Sigmoid colon (tissue), 6 donors: ENCODE measurements around the gene LOC101059915.

Source experiments
- DNase-seq: peaks from one replicate; pipeline ENCODE4 v3.0.0-alpha.2; 2019
- H3K27ac ChIP-seq, 4 donors: fragments of 200-600 bp; sonication (generic); one replicate each; pipeline ENCODE4 v1.5.1; 2016 to 2019; ENCODE audit warnings: mild to moderate bottlenecking in 1 of 4
- H3K27me3 ChIP-seq, 3 donors: fragments of 200-600 bp; sonication (generic); one replicate each; pipeline ENCODE4 v1.5.1; 2019; ENCODE audit warnings: mild to moderate bottlenecking in 1 of 3
- H3K36me3 ChIP-seq, 4 donors: fragments of 200-600 bp; sonication (generic); one replicate each; pipeline ENCODE4 v1.5.1; 2016 to 2019
- H3K4me1 ChIP-seq, 4 donors: fragments of 200-600 bp; sonication (generic); one replicate each; pipeline ENCODE4 v1.5.1; 2017 to 2019
- H3K4me3 ChIP-seq, 4 donors: fragments of 200-600 bp; sonication (generic); one replicate each; pipeline ENCODE4 v1.5.1; 2017 to 2019; ENCODE audit warnings: mild to moderate bottlenecking in 2 of 4, moderate library complexity in 1 of 4
- H3K9me3 ChIP-seq, 4 donors: fragments of 200-600 bp in 3 of 4; sonication (generic) in 3 of 4; one replicate each; pipeline versions ENCODE4 v1.5.1 to v1.6.1; 2013 to 2019
- CTCF ChIP-seq, 4 experiments: fragments of 450-650 bp in 3 of 4; fragments of 200-600 bp in 1 of 4; IDR thresholded peaks; one replicate each; pipeline ENCODE4 v1.5.1; 2016 to 2019; ENCODE audit warnings: antibody characterized with exemption in 4 of 4, mild to moderate bottlenecking in 3 of 4, moderate library complexity in 2 of 4
- EP300 ChIP-seq, 4 donors: sonication (generic); formaldehyde crosslinking; IDR thresholded peaks; one replicate each; pipeline ENCODE4 v1.6.1; 2017; ENCODE audit warnings: antibody characterized with exemption in 4 of 4
- POLR2A ChIP-seq, 2 donors: fragments of 450-650 bp; IDR thresholded peaks; one replicate each; pipeline ENCODE4 v1.6.1; 2016; ENCODE audit warnings: antibody characterized with exemption in 2 of 2, mild to moderate bottlenecking in 2 of 2, moderate library complexity in 2 of 2
- POLR2AphosphoS5 ChIP-seq, 4 donors: sonication (generic); formaldehyde crosslinking; IDR thresholded peaks; one replicate each; pipeline ENCODE4 v1.6.1; 2017; ENCODE audit warnings: antibody characterized with exemption in 4 of 4
- WGBS, 2 donors: extraction: QIAGEN DNeasy Blood & Tissue Kit; methylation state at CpG; one replicate each; pipeline ENCODE4 v1.1.7; 2013; 5-methylcytosine and 5-hydroxymethylcytosine counted together
- intact Hi-C: fragments of 100-400 bp; cut with DNase I; formaldehyde crosslinking; loops from one replicate; pipeline ENCODE4 v1.15.1; 2023
- donor health status: healthy with polysubstance abuse.
- donor health status: healthy.

Gene LOC101059915

GRCh38 chrX:71650333-71650969 is 16.9 kb upstream of the LOC101059915 start:
- no peaks in the 10 kb centered on the region for H3K9me3 ChIP-seq
- intact Hi-C loops: no loop called here
- no peaks in the 10 kb centered on the region for H3K4me1 ChIP-seq
- no peaks in the 10 kb centered on the region for H3K36me3 ChIP-seq
- WGBS, 2 donors: 16 to 46% methylated on average over 4 of the region's 4 CpGs
- no peak overlapping the region for H3K4me3 ChIP-seq
- no peak overlapping the region for H3K27ac ChIP-seq
- no peak for DNase-seq
- no peaks in the 10 kb centered on the region for H3K27me3 ChIP-seq
- TF ChIP-seq EP300 (IDR thresholded peaks at IDR 0.05) (no peak), POLR2AphosphoS5 (IDR thresholded peaks at IDR 0.05) (no peak), POLR2A (IDR thresholded peaks at IDR 0.05) (no peak), CTCF (IDR thresholded peaks at IDR 0.05) (no peak)

DNA sequence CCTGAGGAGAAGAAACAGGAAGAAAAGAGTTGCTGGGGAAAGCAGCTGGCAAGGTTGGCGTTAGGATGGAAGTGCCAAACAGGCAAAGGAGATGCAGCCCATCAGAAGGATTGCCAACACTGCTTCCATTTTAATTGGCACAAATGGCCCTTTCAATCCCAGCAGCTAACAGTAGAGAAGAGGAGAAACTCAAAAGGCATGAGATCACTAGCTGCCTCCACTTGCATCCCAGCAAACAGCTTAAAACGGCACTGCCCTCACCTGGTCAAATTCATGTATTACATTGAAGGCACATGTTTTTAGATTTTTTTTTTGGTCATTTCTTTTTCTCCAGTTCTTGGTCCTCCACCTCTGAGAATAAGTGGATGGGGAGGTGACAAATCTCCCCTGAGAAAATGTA is 14.9 kb upstream of the LOC101059915 start:
- 39 to 40% methylated on average over 2 of the region's 2 CpGs for WGBS, 2 donors
- H3K4me1 ChIP-seq: no peaks in the 10 kb centered on the region
- no peaks in the 10 kb centered on the region for H3K36me3 ChIP-seq
- no peak overlapping the region for H3K4me3 ChIP-seq
- TF ChIP-seq EP300 (IDR thresholded peaks at IDR 0.05) (no peak), POLR2A (IDR thresholded peaks at IDR 0.05) (no peak), POLR2AphosphoS5 (IDR thresholded peaks at IDR 0.05) (no peak), CTCF (IDR thresholded peaks at IDR 0.05) (peak in 3 of 4 experiments; percentile 17 to 47 (median 25))
- H3K27me3 ChIP-seq: no peaks in the 10 kb centered on the region
- no peak overlapping the region for H3K27ac ChIP-seq
- no peaks in the 10 kb centered on the region for H3K9me3 ChIP-seq
- intact Hi-C loops: no loop called here
- no peak for DNase-seq

- H3K9me3 ChIP-seq: no peaks in the 10 kb centered on the region
- H3K4me1 ChIP-seq: no peaks in the 10 kb centered on the region
- H3K27me3 ChIP-seq: no peaks in the 10 kb centered on the region
- no peaks in the 10 kb centered on the region for H3K36me3 ChIP-seq
- H3K27ac ChIP-seq: no peak overlapping the region
- no peak overlapping the region for H3K4me3 ChIP-seq
- 93 to 95% methylated on average over 2 of the region's 2 CpGs for WGBS, 2 donors
- no peak for TF ChIP-seq POLR2AphosphoS5 (IDR thresholded peaks at IDR 0.05)
- no peak for TF ChIP-seq EP300 (IDR thresholded peaks at IDR 0.05)
- no peak for TF ChIP-seq CTCF (IDR thresholded peaks at IDR 0.05)
- no peak for TF ChIP-seq POLR2A (IDR thresholded peaks at IDR 0.05)
- intact Hi-C loops: no loop called here
- no peak for DNase-seq
Measured at GRCh38 chrX:71653344-71653743, 14.0 kb upstream of the LOC101059915 start.

GRCh38 chrX:71657267-71657666 is 10.1 kb upstream of the LOC101059915 start:
- DNase-seq: no peak
- WGBS, 2 donors: 87% methylated on average over 4 of the region's 4 CpGs
- no peaks in the 10 kb centered on the region for H3K9me3 ChIP-seq
- no peak for TF ChIP-seq POLR2AphosphoS5 (IDR thresholded peaks at IDR 0.05)
- TF ChIP-seq POLR2A (IDR thresholded peaks at IDR 0.05): no peak
- H3K4me3 ChIP-seq: no peak overlapping the region
- H3K27me3 ChIP-seq: no peaks in the 10 kb centered on the region
- intact Hi-C loops: no loop called here
- H3K4me1 ChIP-seq: no peaks in the 10 kb centered on the region
- H3K27ac ChIP-seq: no peak overlapping the region
- H3K36me3 ChIP-seq: no peaks in the 10 kb centered on the region

GRCh38 chrX:71659342-71659741 is 8.0 kb upstream of the LOC101059915 start:
- Histone ChIP-seq H3K9me3 (no peaks in the 10 kb centered on the region), H3K4me3 (no peak overlapping the region), H3K4me1 (no peaks in the 10 kb centered on the region), H3K36me3 (no peaks in the 10 kb centered on the region), H3K27ac (no peak overlapping the region), H3K27me3 (no peaks in the 10 kb centered on the region)
- intact Hi-C loops: no loop called here
- DNase-seq: no peak
- TF ChIP-seq CTCF (IDR thresholded peaks at IDR 0.05) (no peak), POLR2A (IDR thresholded peaks at IDR 0.05) (no peak), EP300 (IDR thresholded peaks at IDR 0.05) (no peak), POLR2AphosphoS5 (IDR thresholded peaks at IDR 0.05) (no peak)
- WGBS, 2 donors: 41 to 74% methylated on average over 3 of the region's 3 CpGs
